DND-41 (cell line): ENCODE data around the gene PTPN7.

Source experiments
- EZH2 ChIP-seq: IDR thresholded peaks from 3 replicates; pipeline ENCODE4 v1.6.1; 2012; ENCODE audit warnings: borderline replicate concordance, low read depth, mild to moderate bottlenecking, moderate library complexity, low read length, inconsistent platforms; ENCODE audit not compliant: severe bottlenecking
- TF ChIP-seq, protein P1 (sequence below): IDR thresholded peaks from 2 replicates; pipeline ENCODE4 v1.5.1; 2012; ENCODE audit warnings: borderline replicate concordance, low read length, moderate library complexity, mild to moderate bottlenecking; ENCODE audit not compliant: poor library complexity, severe bottlenecking; ENCODE audit errors: extremely low read depth

DNA sequence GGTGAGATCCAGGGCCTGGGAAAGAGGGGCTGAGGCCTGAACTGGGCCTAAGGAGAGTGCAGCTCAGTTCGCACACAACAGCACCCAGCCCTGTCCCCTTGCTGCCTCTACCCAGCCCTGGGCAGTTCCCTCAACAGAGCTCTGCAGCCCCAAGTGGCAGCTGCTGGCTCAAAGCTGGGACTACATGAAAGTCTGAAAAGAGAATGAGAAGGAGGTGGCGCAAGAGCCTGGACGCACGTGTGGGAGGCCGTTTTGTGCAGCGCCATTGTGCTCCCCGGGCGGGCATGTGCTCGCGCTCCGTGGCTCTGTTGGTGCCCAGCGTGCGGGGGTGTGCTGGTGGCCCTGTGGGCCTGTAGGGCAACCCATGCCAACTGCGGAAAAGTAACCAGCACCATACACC lies 27.4 kb downstream of the PTPN7 start:
- TF ChIP-seq, protein P1, sequence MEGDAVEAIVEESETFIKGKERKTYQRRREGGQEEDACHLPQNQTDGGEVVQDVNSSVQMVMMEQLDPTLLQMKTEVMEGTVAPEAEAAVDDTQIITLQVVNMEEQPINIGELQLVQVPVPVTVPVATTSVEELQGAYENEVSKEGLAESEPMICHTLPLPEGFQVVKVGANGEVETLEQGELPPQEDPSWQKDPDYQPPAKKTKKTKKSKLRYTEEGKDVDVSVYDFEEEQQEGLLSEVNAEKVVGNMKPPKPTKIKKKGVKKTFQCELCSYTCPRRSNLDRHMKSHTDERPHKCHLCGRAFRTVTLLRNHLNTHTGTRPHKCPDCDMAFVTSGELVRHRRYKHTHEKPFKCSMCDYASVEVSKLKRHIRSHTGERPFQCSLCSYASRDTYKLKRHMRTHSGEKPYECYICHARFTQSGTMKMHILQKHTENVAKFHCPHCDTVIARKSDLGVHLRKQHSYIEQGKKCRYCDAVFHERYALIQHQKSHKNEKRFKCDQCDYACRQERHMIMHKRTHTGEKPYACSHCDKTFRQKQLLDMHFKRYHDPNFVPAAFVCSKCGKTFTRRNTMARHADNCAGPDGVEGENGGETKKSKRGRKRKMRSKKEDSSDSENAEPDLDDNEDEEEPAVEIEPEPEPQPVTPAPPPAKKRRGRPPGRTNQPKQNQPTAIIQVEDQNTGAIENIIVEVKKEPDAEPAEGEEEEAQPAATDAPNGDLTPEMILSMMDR: no peak
- TF ChIP-seq EZH2: no peak
